ENCODE results near the gene LPA. TPM values are rescaled to one million over a fixed set of nuclear protein-coding genes. Genes with fewer than 3 reads are reported as not detected.
"Not testable (repeated sequence)": the region's sequence is repeated elsewhere in the genome, so short reads cannot be mapped to it uniquely, and the experiment has no call there.

Gene LPA
- total and polyA plus RNA-seq, 10 donors, result not detected

DNA sequence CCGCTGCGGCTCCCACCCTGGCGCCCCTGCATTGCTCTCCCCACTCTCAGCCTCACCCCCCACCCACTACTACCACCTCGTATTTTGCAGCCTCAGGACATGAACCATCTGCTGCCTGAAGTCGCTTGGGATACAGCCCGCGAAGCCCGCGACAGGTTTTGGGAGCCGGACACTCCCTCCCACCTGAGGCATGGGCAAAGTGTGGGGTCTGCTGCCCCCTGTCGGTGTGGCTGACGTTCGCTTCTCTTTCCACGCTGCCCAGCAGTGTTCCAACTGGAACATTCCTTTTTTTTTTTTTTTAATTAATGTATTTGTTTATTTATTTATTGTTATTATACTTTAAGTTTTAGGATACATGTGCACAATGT is 15.3 kb upstream of the LPA start:
- no peak for DNase-seq
- Histone ChIP-seq H3K9me3 (peaks cover 0 to 7% (median 0%) of the 10 kb centered on the region in 8 donors), H3K27ac (no peak overlapping the region), H3K4me3 (no peak overlapping the region), H3K4me1 (no peaks in the 10 kb centered on the region), H3K27me3 (replicated peaks in 1 of 7) (peaks cover 0 to 10% (median 0%) of the 10 kb centered on the region in 7 donors), H3K36me3 (no peaks in the 10 kb centered on the region)
- 11 to 30% (median 14%) methylated on average over 10 to 14 of the region's 14 CpGs for WGBS, 5 donors
- intact Hi-C loops (cut with DNase I; ENCODE audit: low total_unique reads), result no loop called here
- no peak for TF ChIP-seq POLR2A (IDR thresholded peaks at IDR 0.05)
- TF ChIP-seq, protein P1, sequence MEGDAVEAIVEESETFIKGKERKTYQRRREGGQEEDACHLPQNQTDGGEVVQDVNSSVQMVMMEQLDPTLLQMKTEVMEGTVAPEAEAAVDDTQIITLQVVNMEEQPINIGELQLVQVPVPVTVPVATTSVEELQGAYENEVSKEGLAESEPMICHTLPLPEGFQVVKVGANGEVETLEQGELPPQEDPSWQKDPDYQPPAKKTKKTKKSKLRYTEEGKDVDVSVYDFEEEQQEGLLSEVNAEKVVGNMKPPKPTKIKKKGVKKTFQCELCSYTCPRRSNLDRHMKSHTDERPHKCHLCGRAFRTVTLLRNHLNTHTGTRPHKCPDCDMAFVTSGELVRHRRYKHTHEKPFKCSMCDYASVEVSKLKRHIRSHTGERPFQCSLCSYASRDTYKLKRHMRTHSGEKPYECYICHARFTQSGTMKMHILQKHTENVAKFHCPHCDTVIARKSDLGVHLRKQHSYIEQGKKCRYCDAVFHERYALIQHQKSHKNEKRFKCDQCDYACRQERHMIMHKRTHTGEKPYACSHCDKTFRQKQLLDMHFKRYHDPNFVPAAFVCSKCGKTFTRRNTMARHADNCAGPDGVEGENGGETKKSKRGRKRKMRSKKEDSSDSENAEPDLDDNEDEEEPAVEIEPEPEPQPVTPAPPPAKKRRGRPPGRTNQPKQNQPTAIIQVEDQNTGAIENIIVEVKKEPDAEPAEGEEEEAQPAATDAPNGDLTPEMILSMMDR (IDR thresholded peaks at IDR 0.05 in 8 of 11, conservative IDR thresholded peaks at IDR 0.05 in 3 of 11), result no peak
- TF ChIP-seq POLR2AphosphoS5 (IDR thresholded peaks at IDR 0.05), result no peak

DNA sequence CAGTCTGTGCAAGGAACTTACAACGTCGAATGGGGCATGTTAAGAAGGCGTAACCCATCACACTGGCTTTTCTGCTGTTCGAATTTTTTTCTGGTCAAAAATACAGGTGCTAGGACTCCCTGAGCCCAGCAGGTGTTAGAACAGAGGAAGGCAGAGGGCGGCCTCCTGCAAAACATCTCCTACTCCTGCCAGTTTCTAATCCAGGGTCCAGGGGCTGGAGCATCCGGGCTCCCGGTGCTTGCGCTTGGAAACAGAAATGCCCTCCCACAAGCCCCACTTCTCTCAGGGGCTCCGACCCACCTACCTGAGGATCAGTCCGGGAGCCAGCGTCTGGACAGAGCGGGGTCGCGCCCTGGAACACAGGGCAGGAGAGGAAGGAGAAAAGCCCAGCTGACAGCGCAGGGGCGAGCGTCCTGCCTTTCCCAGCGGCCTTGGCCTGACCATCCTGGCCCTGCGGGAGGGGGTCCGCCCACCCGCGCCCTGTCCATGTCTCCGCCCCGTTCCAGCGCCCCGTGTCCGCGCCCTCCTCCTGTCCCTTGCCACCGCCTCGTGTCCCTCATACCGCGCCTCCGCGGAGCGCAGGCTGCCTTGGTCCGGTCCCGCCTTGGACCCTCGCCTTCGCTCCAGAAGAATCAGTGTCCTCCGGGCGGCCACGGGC is 14.8 kb upstream of the LPA start:
- intact Hi-C loops (cut with DNase I; ENCODE audit: low total_unique reads), result no loop called here
- peaks cover 0 to 7% (median 0%) of the 10 kb centered on the region in 8 donors for H3K9me3 ChIP-seq
- DNase-seq, result no peak
- 17 to 28% (median 22%) methylated on average over 32 to 42 of the region's 42 CpGs for WGBS, 5 donors
- H3K4me3 ChIP-seq, result no peak overlapping the region
- no peak overlapping the region for H3K27ac ChIP-seq
- H3K4me1 ChIP-seq, result no peaks in the 10 kb centered on the region
- H3K36me3 ChIP-seq, result no peaks in the 10 kb centered on the region
- TF ChIP-seq, protein P1 (IDR thresholded peaks at IDR 0.05 in 8 of 11, conservative IDR thresholded peaks at IDR 0.05 in 3 of 11), result no peak
- TF ChIP-seq POLR2AphosphoS5 (IDR thresholded peaks at IDR 0.05) (no peak), POLR2A (IDR thresholded peaks at IDR 0.05) (no peak)
- peaks cover 0 to 10% (median 0%) of the 10 kb centered on the region in 7 donors for H3K27me3 ChIP-seq (replicated peaks in 1 of 7)

DNA sequence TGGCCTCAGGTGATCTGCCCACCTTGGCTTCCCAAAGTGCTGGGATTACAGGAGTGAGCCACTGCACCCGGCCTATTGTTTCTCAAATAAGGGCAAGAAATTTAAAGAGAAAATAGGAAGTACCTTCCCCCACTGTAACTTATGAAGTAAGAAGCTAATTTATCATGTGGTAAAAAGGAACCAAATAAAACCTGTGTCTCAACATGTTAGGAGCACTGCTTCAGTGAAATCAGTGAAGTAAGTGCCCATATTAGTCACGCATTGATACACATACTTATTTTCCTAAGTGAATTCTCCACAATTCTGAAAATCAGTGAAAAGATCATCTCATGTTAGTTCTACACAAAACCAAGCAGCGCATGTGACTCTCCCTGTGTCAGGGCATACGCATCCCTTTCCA is 14.2 kb upstream of the LPA start:
- no peak overlapping the region for H3K27ac ChIP-seq
- 65 to 76% (median 69%) methylated on average over 4 of the region's 4 CpGs for WGBS, 5 donors
- H3K36me3 ChIP-seq, result no peaks in the 10 kb centered on the region
- H3K27me3 ChIP-seq (replicated peaks in 1 of 7), result peaks cover 0 to 10% (median 0%) of the 10 kb centered on the region in 7 donors
- H3K4me1 ChIP-seq, result no peaks in the 10 kb centered on the region
- peaks cover 0 to 9% (median under 1%) of the 10 kb centered on the region in 8 donors for H3K9me3 ChIP-seq
- TF ChIP-seq POLR2AphosphoS5 (IDR thresholded peaks at IDR 0.05) (no peak), POLR2A (IDR thresholded peaks at IDR 0.05) (no peak)
- TF ChIP-seq, protein P1 (IDR thresholded peaks at IDR 0.05 in 8 of 11, conservative IDR thresholded peaks at IDR 0.05 in 3 of 11), result no peak
- H3K4me3 ChIP-seq, result no peak overlapping the region
- intact Hi-C loops (cut with DNase I; ENCODE audit: low total_unique reads), result no loop called here
- no peak for DNase-seq

DNA sequence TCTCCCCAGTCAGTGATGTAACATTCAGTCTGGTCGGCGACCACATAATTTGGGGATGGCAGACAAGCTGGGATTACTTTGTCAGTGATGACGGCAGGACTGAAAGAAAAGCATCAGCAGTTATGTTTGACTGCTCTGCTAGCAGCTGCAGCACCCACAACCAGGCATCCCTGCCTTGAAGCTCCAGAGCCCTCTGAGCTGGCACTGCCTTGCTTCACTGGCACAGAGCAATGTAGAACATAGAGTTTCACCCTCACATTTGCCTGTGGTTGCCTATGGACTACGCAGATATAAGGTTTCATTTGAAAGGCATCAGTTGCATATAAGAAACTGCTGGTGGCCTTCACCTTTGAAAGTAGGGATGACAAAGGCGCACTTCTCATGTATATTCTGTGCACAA is 12.3 kb upstream of the LPA start:
- WGBS, 5 donors, result 79 to 94% (median 91%) methylated on average over 5 of the region's 5 CpGs
- DNase-seq; H3K4me3 ChIP-seq; H3K27ac ChIP-seq; H3K36me3 ChIP-seq; intact Hi-C loops (cut with DNase I; ENCODE audit: low total_unique reads); H3K4me1 ChIP-seq: not testable (repeated sequence)
- Histone ChIP-seq H3K9me3 (peaks cover 0 to 24% (median 8%) of the 10 kb centered on the region in 8 donors), H3K27me3 (replicated peaks in 1 of 7) (peaks cover 0 to 10% (median 0%) of the 10 kb centered on the region in 7 donors)
